Peyer's patch (tissue), 4 donors: Measurements from ENCODE around the gene DAAM1. TPM values are rescaled to one million over a fixed set of nuclear protein-coding genes. Genes with fewer than 3 reads are reported as not detected.

Source experiments
- DNase-seq, 3 donors: peaks; one replicate each; pipeline ENCODE4 v3.0.0-alpha.2; 2017 to 2019
- H3K27ac ChIP-seq, 4 donors: fragments of 200-600 bp; sonication (generic); one replicate each; pipeline ENCODE4 v1.5.1; 2016 to 2019
- H3K27me3 ChIP-seq, 2 donors: fragments of 200-600 bp; sonication (generic); one replicate each; pipeline ENCODE4 v1.5.1; 2019
- H3K36me3 ChIP-seq, 3 donors: fragments of 200-600 bp; sonication (generic); one replicate each; pipeline ENCODE4 v1.5.1; 2016 to 2019
- H3K4me1 ChIP-seq, 4 donors: fragments of 200-600 bp; sonication (generic); one replicate each; pipeline ENCODE4 v1.5.1; 2016 to 2019
- H3K4me3 ChIP-seq, 4 donors: fragments of 200-600 bp; sonication (generic); 1 replicate in 3 of 4; 2 replicates in 1 of 4; pipeline ENCODE4 v1.5.1; 2016 to 2019; ENCODE audit warnings: mild to moderate bottlenecking in 1 of 4
- H3K9me3 ChIP-seq, 4 donors: fragments of 200-600 bp; sonication (generic); one replicate each; pipeline ENCODE4 v1.5.1; 2016 to 2019; ENCODE audit warnings: mild to moderate bottlenecking in 1 of 4
- CTCF ChIP-seq, 6 experiments: fragments of 450-650 bp in 4 of 6; fragments of 200-600 bp in 2 of 6; sonication (generic) in 1 of 6; IDR thresholded peaks; one replicate each; pipeline ENCODE4 v1.5.1; 2017 to 2019; ENCODE audit warnings: antibody characterized with exemption in 6 of 6, mild to moderate bottlenecking in 3 of 6, moderate library complexity in 1 of 6
- POLR2A ChIP-seq, 2 donors: fragments of 450-650 bp; IDR thresholded peaks; one replicate each; pipeline ENCODE4 v1.5.1; 2017; ENCODE audit warnings: antibody characterized with exemption in 2 of 2, mild to moderate bottlenecking in 2 of 2, moderate library complexity in 2 of 2
- total RNA-seq, 4 donors: library from RNA; depleted of rRNA; stranded (reverse); fragments of >200 nt; gene quantifications; one replicate each; pipeline ENCODE4 v1.1.0, GENCODE V29; 2016

The DAAM1 gene
- total RNA-seq: 100 to 1,000 TPM in 1 of 4 donors, 10 to 100 TPM in 3; 17.7 to 110 (median 61.7) TPM

DNA sequence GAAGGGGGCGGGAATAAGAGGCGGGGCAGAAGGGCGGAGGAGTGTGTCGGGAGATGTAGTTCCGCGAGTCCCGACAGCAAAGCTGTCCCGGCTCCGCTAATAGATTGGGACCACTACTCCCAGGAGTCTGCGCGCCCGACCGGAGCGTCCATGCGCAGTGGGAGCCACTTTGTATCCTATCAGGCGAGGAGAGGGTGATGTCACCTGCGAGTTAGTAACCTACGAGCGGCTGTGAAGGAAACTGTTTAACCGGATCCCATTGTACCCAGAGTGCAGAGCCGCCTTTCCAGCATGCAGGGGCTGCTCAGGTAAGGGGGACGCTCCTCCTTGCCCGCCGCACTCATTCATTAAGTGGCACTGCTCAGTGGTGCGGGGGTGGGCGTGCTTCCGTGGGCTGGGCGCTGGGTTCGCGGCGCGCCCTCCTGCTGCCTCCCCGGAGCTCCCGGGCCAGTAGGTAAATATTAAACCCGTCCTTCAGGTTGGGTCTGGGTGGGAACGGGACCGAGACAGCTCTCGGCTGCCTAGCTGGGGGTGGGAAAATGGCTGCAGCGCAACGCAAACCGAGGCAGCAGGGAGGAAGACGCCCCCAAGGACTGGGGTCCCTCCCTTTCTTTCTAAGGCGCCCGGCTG lies at the start of gene DAAM1:
TSS of gene DAAM1 (plus strand) at position 207 of the 630 bp plus-strand sequence. CDS start 74,811 bp downstream, outside the sequence.
- Histone ChIP-seq H3K4me1 (peaks cover 0 to 16% (median 6%) of the 10 kb centered on the region in 4 donors), H3K27me3 (no peaks in the 10 kb centered on the region)
- TF ChIP-seq POLR2A (IDR thresholded peaks at IDR 0.05): peak; percentile 85 to 98
- TF ChIP-seq CTCF (IDR thresholded peaks at IDR 0.05): no peak

GRCh38 chr14:59139324-59139723 lies 49.1 kb upstream of the DAAM1 start:
- Histone ChIP-seq H3K27me3 (no peaks in the 10 kb centered on the region), H3K4me1 (no peaks in the 10 kb centered on the region), H3K4me3 (no peak overlapping the region), H3K27ac (no peak overlapping the region), H3K9me3 (no peaks in the 10 kb centered on the region), H3K36me3 (no peaks in the 10 kb centered on the region)
- no peak for DNase-seq
- no peak for TF ChIP-seq CTCF (IDR thresholded peaks at IDR 0.05)
- TF ChIP-seq POLR2A (IDR thresholded peaks at IDR 0.05): no peak

More for the DNA sequence above, at the start of gene DAAM1:
- H3K27ac ChIP-seq: peak within 1 kb of the TSS; percentile 93 to 99 (median 98)
- peak within 1 kb of the TSS; percentile 81 to 93 (median 86) for H3K4me3 ChIP-seq
- DNase-seq: peak; percentile 96 to 99 (median 96)
- H3K9me3 ChIP-seq: no peaks in the 10 kb centered on the region
- no peaks in the 10 kb centered on the region for H3K36me3 ChIP-seq

DNA sequence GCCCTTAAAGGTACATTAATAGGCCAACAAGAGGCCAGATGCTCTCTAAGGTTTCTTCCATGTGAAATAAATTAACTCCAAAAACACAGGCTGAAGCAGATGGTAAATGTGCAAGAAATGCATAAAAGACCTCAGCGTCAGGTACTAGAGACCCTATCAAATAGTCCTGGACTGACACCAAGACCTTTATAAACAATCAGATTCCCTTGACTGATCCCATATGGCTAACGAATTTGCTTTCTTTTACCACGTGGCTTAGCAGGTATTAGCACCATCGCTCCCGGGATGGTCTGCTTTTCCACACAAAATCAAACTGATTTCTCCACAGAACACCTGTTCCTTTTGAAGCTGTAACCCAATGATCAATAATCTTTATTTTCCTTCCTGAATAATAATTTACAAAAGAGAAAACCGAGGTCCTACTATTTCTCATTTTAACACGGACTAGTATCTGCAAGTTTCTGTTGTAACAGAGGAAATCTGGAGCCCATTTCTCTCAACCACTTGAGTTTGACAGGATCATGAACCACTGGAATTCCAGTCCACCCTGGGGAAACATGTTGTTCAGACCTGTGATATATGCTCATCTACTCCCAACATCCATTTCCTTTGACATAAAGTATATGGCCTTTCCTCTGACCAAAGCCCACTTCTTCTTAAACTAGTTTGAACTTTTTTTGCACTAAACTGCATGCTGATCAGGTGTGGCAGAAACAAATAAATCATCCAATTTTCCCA lies 48.2 kb upstream of the DAAM1 start:
- Histone ChIP-seq H3K27me3 (no peaks in the 10 kb centered on the region), H3K27ac (no peak overlapping the region), H3K9me3 (no peaks in the 10 kb centered on the region), H3K4me3 (no peak overlapping the region), H3K4me1 (no peaks in the 10 kb centered on the region), H3K36me3 (no peaks in the 10 kb centered on the region)
- no peak for DNase-seq
- TF ChIP-seq POLR2A (IDR thresholded peaks at IDR 0.05) (no peak), CTCF (IDR thresholded peaks at IDR 0.05) (no peak)

DNA sequence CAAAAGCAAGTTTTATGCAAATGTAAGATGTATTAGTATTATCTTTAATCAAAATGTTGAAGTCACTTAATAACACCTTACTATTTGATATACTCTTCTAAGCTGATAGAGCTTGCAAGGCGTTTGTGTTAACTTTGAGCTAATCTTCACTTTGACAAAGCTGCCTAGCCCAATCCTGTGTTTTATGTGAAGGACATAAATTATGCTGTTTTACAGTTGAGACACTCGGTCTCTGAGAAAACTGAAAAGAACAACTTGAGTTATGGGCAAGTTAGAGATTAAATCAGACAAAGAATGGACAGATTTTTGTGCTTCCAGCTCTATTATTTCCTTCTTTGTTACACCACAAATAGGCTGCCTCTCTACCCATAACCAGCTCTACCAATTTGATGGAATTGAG lies 42.0 kb upstream of the DAAM1 start:
- Histone ChIP-seq H3K27me3 (no peaks in the 10 kb centered on the region), H3K9me3 (no peaks in the 10 kb centered on the region), H3K27ac (no peak overlapping the region), H3K4me3 (no peak overlapping the region), H3K36me3 (no peaks in the 10 kb centered on the region), H3K4me1 (peaks cover 0 to 4% (median 2%) of the 10 kb centered on the region in 4 donors)
- TF ChIP-seq CTCF (IDR thresholded peaks at IDR 0.05) (no peak), POLR2A (IDR thresholded peaks at IDR 0.05) (no peak)
- no peak for DNase-seq

GRCh38 chr14:59147007-59147406 lies 41.5 kb upstream of the DAAM1 start:
- TF ChIP-seq POLR2A (IDR thresholded peaks at IDR 0.05) (no peak), CTCF (IDR thresholded peaks at IDR 0.05) (no peak)
- no peak overlapping the region for H3K27ac ChIP-seq
- peaks cover 0 to 4% (median 2%) of the 10 kb centered on the region in 4 donors for H3K4me1 ChIP-seq
- no peaks in the 10 kb centered on the region for H3K9me3 ChIP-seq
- no peak for DNase-seq
- no peaks in the 10 kb centered on the region for H3K27me3 ChIP-seq
- no peaks in the 10 kb centered on the region for H3K36me3 ChIP-seq
- no peak overlapping the region for H3K4me3 ChIP-seq
